Activated CD4-positive, alpha-beta T cell treated with anti-CD3 and anti-CD28 coated beads, Interleukin-2, amount 50 U/mL, for 24 hours (primary cell): ENCODE measurements around the gene ZNRF3.
"Not testable (repeated sequence)": the region's sequence is repeated elsewhere in the genome, so short reads cannot be mapped to it uniquely, and the experiment has no call there.

Experiments
- DNase-seq, 2 donors: peaks; one replicate each; pipeline ENCODE4 v3.0.0-alpha.2; 2020; ENCODE audit warnings: low read depth in 1 of 2, low spot score in 1 of 2

The ZNRF3 gene

DNA sequence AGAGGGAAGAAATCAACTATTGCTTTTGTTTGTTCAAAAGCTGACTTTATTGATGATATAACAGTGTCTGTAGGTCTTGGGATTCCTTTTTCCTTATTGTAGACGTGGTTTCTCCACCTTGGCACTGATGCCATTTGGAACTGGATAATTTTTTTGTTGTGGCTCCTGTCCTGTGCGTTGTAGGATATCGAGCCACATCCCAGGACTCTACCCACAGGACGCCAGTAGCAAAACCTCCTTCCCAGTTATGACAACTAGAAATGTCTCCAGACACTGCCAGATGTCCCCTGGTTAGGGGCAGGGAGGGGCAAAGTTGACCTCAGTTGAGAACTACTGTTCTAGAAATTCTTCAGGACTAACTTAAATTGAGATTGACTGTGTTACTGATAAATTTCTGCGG, 45.8 kb downstream of the ZNRF3 start:
- DNase-seq = no peak

DNA sequence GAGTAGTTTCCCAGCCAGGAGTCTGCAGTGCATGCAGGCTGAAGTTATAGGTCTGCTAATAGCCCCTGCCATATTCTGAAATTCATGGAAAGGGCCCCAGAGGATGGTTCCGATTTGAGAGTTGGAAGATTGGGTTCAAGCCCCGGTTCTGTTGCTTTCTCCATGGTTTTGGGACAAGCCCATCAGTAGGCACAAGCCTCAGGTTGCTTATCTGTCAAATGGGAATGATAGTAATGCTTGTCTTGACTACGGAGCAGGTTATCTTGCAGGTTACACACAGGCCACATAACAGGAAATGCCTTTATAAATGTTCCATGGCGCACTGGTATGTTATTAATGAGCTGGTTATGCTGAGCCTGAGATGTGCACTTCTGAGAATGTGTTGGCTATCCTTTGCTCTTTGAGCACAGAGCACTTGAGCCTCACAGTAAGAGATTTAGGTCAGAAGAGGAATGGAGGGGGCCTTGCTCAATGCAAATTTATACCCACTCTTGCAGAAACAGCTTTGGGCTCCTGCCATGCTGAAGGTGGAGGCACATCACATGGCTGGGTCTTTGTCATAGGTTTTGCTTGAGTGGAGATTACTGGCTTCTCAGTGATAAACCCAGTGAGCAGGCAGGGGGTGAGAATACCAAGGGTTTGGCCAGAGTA, 47.1 kb downstream of the ZNRF3 start:
- no peak for DNase-seq

DNA sequence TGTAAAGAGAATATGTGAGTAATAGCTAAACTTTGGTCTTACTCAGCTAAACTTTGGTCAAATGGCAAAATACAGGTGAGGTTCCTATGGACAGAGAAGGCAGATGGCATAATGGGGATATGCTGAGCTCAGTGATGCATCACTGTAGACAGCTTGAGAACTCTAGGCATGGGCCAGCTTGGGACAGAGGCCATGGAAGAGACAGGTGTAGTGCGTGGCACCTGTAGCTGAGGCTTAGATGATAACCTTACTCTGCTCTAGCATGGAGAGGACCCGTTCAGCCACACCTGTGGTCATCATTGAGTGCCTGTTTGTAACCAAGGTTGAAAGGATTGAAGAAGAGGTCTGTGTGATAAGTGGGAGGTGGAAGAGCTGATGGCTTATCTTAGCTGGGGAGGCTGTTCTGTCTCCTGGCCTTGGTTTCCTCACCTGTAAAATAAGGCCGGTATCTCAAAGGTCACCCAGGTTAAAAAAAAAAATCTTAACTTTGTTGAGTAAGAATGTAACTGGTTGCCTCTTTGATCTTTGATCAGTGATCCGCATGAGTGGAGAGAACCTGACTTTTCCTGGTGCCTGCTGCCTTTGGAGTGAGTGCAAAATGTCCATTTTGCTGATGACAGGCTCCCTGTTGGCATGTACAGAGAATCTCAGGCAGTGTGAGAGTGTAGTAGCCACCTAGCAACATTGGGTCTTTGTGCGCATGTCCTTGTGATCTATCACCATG, 48.6 kb downstream of the ZNRF3 start:
- no peak for DNase-seq

DNA sequence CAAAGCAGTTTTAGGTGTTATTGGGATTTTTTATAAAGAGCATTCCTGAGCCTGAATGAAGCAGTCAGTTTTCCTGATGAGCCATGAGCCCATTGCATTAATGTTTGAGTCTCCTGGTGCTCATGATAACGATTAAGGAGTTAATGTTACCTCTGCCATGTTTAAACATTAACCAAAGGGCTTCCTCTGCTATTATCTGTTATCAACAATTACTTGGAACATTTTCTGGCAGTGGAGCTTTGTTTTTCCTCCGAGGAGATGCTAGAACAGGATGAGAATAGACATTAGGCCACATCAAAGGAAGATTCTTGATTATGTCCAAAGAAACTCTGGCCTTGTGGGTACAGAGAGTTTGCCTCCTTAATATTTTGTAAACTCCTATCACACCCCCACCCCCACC, 49.9 kb downstream of the ZNRF3 start:
- no peak for DNase-seq

DNA sequence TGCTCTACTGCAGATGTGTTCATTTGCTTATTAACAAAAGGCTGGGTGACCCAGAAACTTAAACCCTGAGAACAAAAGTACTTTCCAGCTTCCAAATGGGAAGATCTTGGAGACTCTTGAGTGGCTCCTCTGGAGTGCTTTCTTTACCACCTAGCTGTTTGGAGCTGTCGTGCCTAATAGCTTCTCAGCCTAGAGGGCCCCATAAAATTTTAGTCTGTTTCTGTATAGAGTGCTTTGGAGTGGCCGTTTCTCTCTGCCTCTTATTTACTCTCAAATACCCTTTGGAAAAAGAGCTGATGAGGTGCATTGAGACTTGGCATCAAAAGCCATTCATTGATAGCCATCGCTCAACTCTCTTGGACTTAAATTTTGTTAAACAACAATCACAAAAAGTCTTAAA, 50.7 kb downstream of the ZNRF3 start:
- DNase-seq = no peak

DNA sequence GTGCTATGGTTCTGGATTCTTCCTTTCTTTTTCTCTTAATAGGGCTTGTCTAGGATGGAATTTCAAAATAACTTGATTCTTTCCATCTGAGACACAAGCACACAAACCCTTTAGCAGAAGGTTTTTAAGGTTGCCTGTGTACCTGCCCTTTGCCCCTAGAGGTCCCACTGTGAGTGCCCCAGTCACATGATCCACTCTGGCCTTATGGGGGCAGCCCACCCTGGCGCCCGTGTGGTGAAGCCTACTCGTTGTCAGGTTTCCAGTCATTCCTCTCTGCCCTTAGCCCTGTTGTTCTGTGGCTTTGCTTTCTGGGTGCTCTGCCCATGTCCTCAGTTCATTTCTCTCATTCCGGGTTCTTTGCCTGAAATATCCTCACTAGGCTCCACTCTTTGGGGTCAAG, 51.8 kb downstream of the ZNRF3 start:
- DNase-seq = no peak

DNA sequence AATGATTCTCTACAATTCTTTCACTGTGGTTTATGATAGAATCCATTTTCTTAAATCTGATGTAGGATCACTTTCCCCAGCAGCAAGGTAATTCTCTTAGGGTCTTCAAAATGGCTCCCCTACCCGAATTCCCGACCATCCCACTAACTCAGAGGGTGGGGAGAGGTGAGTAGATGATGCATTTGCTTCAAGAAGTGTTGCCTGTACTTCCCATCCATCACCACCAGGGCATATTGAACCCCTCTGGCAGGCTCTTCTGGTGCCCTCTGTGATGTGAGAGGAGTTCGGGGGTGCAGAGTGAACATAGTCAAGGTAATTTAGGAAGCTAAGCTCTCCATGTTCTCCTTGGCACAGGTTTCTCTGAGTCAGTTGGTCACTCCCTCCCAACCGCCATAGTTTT, 52.3 kb downstream of the ZNRF3 start:
- DNase-seq = no peak

DNA sequence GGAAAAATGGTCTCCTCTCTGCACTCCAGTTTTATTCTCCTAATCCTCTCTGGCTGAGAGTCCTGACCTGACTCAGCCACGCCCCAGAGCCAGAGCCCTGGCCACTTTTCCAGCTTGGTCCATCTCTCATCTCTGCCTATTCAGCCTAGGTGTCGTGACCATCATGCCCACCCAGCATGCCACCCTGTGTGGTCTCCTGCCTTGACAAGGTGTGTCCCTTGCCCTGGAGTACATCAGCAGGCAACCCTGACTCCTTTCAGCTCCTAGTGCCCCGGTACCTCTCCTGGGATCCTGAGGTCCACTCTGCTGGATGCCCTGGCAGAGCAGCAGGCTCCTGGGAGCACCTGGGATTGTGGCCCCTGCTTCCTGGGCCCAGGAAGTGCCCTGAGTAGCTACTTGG, 52.8 kb downstream of the ZNRF3 start:
- no peak for DNase-seq

DNA sequence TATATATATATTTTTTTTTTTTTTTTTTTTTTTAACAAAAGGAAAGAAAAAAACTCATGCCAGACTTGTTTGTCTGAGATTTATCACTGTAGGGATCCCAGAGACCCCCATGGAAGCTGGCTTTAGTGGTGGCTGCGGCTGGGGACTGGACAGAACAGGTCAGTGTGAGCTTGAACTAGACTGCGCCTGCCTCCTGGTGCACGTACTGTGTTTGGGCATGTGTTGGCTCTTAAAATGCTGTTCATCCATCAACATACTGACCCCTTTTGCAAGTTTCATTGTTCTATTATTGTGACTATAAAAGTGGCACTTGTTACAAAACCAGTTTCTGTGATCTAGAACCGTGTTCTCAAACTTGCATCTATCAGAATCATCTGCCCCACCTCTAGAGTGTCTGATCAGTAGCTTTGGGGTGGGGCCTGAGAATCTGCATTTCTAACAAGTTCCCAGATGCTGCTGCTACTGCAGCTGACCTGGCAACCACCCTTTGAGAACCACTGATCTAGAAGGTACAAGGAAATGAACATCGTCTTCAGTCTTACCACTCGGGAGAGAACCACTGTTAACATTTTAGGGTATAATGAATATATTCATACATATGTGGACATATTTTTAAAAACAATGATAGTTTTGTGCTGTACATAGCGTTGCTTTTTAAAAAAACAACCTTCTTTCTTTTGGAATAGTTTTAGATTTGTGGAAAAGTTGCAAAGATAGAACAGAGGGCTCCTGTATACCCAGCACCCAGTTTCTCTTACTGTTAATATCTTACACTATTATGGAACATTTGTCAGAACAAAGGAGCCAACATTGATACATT, 54.0 kb downstream of the ZNRF3 start:
- no peak for DNase-seq

DNA sequence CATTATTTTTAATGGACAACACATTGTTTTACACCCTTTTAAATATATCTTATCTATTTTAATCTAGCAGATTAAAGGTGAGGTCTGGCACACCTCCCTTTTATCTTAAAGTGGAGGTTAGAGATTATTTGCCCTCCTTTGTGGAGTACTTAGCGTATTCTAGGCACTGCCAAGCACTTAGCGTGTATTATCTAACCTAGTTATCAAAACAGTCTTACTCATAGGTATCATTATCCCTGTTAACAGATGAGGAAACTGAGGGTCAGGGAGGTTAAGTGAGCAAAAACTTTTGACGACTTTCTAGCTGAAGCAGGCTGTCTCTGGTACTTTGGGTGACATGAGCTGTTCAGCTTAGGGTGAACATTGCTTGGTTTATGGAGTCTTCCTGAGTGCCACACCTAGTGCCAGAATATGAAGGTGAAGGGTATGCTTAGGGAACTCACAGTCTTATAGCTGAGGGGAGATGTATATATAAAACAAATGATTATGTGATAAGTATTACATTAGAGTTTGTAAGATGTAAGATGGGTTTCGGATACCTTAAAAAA, 55.0 kb downstream of the ZNRF3 start:
- DNase-seq = no peak

DNA sequence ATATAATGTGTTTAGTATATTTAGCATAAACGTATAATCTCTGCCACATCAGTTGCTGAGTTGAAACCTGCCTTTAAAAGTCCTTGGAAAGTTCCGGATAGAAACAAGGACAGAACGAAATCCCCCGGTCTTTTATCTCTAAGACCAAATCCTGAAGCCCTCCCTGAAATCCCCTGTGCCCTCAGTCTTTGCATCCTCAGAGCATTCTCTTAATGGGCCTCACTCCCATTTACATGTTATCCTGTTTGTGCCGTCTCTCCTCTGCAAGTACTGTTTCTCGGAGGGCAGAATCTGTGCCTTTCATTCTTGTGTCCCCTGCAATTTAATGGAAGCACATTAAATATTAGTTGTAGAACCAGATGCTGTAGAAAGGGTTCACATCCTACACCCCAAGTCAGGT, 56.0 kb downstream of the ZNRF3 start:
- DNase-seq = no peak

DNA sequence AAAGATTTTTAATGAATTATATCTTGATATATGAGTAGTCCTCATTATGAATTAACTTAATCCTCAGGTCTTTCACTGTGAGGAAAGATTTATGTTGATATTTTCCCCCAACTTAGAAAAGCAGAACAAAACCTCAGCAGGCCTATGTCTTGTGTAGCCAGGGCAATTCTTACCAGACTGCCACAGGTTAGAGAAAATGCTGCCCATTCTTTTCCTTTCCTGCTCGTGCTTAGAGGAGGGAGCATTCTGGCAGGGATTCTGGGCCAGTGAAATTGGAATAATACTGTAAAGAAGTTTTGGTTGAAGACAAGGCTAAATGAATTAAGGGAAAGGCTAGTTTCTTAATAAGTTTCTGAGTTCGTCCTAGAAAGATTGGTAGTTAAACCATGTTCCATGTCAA, 56.6 kb downstream of the ZNRF3 start:
- DNase-seq = no peak

DNA sequence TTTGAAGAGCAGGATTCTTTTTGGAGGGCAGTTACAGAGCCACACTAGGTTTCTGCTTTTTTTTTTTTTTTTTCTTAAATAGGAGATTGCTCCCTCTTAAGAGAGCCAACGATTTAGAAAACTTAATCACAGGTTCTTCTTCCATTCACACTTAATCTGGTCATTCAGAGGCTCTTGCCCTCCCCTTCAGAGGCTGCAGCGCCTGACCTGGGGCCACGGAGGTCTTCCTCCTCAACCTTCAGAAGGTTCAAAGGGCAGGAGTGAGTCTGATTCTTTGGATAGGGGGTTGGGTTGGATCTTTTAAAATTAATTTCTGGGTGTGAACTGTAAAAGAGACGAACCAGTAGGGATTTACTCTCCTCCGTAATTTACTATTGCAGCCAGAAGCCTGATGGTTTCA, 57.1 kb downstream of the ZNRF3 start:
- no peak for DNase-seq

DNA sequence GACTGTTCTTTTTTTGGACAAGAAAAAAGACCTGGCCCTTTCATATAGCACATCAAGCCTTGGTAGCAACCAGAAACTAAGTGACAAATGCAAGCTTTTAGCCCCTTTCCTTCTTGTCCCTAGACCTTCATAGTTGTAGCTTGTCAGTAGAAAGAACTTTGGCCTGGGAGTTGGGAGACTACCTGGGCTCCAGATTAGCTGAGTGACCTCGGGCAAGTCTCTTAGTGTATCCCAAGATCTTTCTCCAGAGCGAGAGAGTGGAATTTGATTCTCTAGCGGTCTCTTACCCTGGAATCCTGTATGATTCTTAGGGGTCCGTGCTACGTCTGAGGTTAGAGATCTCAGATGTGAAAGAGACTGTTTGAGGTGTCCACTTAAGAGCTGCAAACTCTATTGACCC, 59.0 kb downstream of the ZNRF3 start:
- DNase-seq = no peak

DNA sequence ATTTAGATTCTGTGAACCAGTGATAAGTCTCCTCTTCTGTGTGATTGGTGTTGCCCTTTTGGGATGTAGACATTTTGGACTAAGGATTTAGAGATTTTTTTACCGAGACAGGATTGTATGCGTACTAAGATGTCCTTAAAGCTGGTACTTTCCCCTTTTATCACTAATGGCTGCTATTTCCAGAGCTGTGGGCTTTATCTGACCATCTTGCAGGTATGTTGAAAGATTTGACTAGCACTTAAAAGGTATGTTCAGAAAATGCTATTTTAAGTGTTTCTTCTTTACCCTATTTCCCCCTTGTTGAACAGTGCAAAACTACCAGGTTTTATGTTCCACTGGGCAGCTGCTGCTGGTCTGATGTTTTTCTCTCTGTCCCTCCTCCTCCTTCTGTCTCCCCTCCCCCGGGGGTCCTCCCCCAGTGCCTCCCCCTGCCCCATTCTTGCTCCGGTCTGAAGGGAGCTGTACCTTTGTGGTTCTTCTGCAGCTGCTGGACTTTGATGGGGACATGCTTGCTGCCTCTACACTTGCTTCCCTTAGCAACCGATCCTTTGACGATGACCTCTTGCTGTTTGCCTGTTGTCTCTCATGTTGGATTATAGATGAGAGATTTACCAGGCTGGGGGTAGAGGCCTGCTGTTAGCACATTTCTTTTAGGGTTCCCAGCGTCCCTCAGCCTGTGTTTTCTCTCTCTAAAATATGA, 59.6 kb downstream of the ZNRF3 start:
- DNase-seq = no peak

DNA sequence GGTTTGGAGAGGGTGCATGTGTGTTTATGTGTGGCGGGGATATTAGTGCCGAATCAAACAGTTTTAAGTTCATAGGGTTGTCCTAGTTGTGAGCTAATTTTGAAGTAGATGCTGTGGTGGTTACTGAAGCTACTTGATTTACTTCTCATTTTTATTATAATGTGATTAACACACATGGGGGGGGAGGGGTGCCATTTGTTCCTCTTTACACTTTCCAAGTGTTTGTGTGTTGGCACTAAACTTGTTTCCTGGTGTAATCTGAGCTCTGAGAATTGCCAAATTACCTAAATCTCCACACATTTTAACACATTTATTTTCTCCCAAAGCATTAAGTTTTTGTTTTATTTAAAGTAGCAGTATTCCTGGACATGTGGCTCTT, 60.1 kb downstream of the ZNRF3 start:
- DNase-seq = no peak

DNA sequence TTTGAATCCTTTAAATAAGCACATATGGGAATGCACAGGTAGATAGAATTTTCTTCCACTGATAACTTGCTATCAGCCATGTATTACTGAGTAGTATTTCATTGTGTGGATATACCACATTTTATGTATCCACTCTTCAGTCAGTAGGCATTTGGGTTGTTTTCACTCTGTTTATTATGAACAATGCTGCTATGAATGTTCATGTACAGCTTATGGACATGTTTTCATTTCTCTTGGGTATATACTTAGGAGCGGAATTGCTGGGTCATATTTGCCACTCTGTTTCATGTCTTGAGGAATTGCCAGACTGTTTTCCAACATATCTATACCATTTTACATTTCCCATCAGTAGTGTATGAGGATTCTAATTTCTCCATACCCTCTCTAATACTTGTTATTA, 63.8 kb downstream of the ZNRF3 start:
- no peak for DNase-seq

DNA sequence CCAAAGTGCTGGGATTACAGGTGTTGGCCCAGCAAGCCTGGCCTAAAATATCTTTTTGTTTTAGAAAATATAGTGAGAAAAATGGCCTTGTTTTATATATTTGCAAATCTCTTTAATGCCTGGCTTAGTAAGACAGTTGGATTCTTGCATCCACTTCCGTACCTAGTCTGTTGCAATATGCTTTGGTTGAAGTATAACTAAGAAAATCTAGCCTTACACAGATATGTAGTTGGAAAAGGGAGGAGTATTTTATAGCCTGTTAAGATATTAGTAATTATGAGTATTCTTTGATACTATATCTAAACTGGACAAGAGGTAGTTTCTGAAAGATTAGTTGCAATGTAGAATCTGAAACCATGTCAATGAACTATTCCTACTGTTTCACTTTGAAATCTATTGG, 65.1 kb downstream of the ZNRF3 start:
- no peak for DNase-seq

DNA sequence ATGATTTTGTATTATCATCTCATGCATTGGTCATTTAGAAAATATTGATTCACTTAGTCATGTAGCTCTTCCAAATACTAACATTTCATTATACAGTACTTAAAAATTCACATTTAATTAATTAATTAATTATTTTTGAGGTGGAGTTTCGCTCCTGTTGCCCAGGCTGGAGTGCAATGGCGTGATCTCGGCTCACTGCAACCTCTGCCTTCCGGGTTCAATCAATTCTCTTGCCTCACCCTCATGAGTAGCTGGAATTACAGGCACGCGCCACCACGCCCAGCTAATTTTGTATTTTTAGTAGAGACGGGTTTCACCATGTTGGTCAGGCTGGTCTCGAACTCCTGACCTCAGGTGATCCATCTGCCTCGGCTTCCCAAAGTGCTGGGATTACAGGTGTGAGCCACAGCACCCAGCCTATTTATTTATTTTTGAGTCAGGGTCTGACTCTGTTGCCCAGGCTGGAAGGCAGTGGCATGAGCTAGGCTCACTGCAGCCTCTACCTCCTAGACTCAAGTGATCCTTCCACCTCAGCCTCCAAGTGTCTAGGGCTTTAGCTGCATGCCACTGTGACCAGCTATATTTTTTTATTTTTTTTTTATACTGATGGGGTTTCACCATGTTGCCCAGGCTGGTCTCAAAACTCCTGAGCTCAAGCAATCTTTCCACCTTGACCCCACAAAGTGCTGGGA, 65.6 kb downstream of the ZNRF3 start:
- DNase-seq = not testable (repeated sequence)

DNA sequence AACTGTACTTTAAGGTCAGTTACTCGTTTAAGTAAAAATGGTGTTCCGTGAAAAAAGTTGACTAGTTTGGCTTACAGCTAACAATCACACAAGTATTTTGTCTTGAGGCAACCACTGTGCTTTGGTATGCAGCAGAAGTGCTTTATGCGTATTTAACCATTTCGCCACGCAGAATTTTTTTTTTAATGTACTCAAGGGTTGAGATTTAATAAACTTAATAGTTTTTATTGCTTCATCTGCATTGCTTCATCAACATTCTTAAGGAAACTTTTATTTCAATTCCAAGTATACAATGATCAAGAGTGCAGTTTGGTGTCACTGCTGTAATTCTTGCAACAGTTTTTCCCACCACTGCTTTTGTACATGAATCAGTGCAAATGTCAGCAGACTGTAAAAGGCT, 66.4 kb downstream of the ZNRF3 start:
- no peak for DNase-seq
